HepG2 (cell line): ENCODE measurements around the gene EPG5. TPM values are rescaled to one million over a fixed set of nuclear protein-coding genes. Genes with fewer than 3 reads are reported as not detected.

Source experiments
- ARNT2 ChIP-seq: sonication (generic); formaldehyde crosslinking; IDR thresholded peaks from 2 replicates; pipeline ENCODE4 v1.8.0; 2022; ENCODE audit warnings: mild to moderate bottlenecking, low read depth, missing genetic modification reagents, moderate library complexity
- ASH2L ChIP-seq: fragments of 300-600, 200-600 bp; sonication (generic); IDR thresholded peaks from 2 replicates; pipeline ENCODE4 v1.7.0; 2017; ENCODE audit warnings: low read depth, mild to moderate bottlenecking, moderate library complexity, mixed read lengths, low read length; ENCODE audit not compliant: insufficient read length
- ATM ChIP-seq: fragments of 450-650 bp; IDR thresholded peaks from 2 replicates; pipeline ENCODE4 v1.7.1; 2017; ENCODE audit warnings: mild to moderate bottlenecking, borderline replicate concordance
- ERF ChIP-seq: IDR thresholded peaks from 2 replicates; pipeline ENCODE4 v1.6.1; 2018; ENCODE audit warnings: missing biosample characterization, missing genetic modification reagents
- FLYWCH1 ChIP-seq: sonication (generic); formaldehyde crosslinking; IDR thresholded peaks from 2 replicates; pipeline ENCODE4 v1.8.1; 2023; ENCODE audit warnings: mild to moderate bottlenecking, missing genetic modification reagents
- GZF1 ChIP-seq: sonication (generic); formaldehyde crosslinking; IDR thresholded peaks from 2 replicates; pipeline ENCODE4 v1.5.1; 2020; ENCODE audit warnings: mild to moderate bottlenecking, missing genetic modification reagents
- JUND ChIP-seq: sonication (generic); formaldehyde crosslinking; IDR thresholded peaks from 2 replicates; pipeline ENCODE4 v1.8.0; 2022; ENCODE audit warnings: mild to moderate bottlenecking, missing genetic modification reagents
- MATR3 ChIP-seq: sonication (generic); formaldehyde crosslinking; IDR thresholded peaks from 2 replicates; pipeline ENCODE4 v1.4.0; 2020; ENCODE audit warnings: missing genetic modification reagents
- PAWR ChIP-seq: sonication (generic); formaldehyde crosslinking; IDR thresholded peaks from 2 replicates; pipeline ENCODE4 v1.4.0; 2020; ENCODE audit warnings: missing genetic modification reagents, mild to moderate bottlenecking, borderline replicate concordance
- RFX3 ChIP-seq: IDR thresholded peaks from 2 replicates; pipeline ENCODE4 v1.6.1; 2016; ENCODE audit warnings: missing biosample characterization, missing genetic modification reagents
- RFXANK ChIP-seq: IDR thresholded peaks from 2 replicates; pipeline ENCODE4 v1.6.1; 2016
- SP1 ChIP-seq, 2 experiments: fragments of 450-650 bp in 1 of 2; sonication (generic) in 1 of 2; formaldehyde crosslinking in 1 of 2; IDR thresholded peaks; 2 replicates each; pipeline versions ENCODE4 v1.4.0 to v1.6.1; 2016 to 2020; ENCODE audit warnings: missing genetic modification reagents in 1 of 2
- TEAD2 ChIP-seq: sonication (generic); formaldehyde crosslinking; IDR thresholded peaks from 2 replicates; pipeline ENCODE4 v1.9.0; 2021; ENCODE audit warnings: missing genetic modification reagents
- TFE3 ChIP-seq: IDR thresholded peaks from 2 replicates; pipeline ENCODE4 v1.6.1; 2016
- XRCC5 ChIP-seq: fragments of 200-400 bp; formaldehyde crosslinking; optimal IDR thresholded peaks from 2 replicates; pipeline ENCODE3; 2017; ENCODE audit warnings: mild to moderate bottlenecking, low read length
- ZFP36L1 ChIP-seq: sonication (generic); formaldehyde crosslinking; IDR thresholded peaks from 2 replicates; pipeline ENCODE4 v1.8.0; 2022; ENCODE audit warnings: mild to moderate bottlenecking, missing genetic modification reagents, moderate library complexity
- ZMAT3 ChIP-seq: sonication (generic); formaldehyde crosslinking; conservative IDR thresholded peaks from 2 replicates; pipeline ENCODE4 v1.7.0; 2021; ENCODE audit warnings: missing genetic modification reagents
- ZNF121 ChIP-seq: sonication (generic); formaldehyde crosslinking; IDR thresholded peaks from 2 replicates; pipeline ENCODE4 v1.5.0; 2020; ENCODE audit warnings: mild to moderate bottlenecking, missing genetic modification reagents
- ZNF207 ChIP-seq: fragments of 450-650 bp; IDR thresholded peaks from 2 replicates; pipeline ENCODE4 v1.6.1; 2016; ENCODE audit warnings: antibody characterized with exemption, borderline replicate concordance
- ZNF34 ChIP-seq: sonication (generic); formaldehyde crosslinking; IDR thresholded peaks from 2 replicates; pipeline ENCODE4 v1.4.0; 2020; ENCODE audit warnings: mild to moderate bottlenecking, missing genetic modification reagents, borderline replicate concordance
- ZNF362 ChIP-seq: sonication (generic); formaldehyde crosslinking; IDR thresholded peaks from 2 replicates; pipeline ENCODE4 v1.4.0; 2020; ENCODE audit warnings: missing genetic modification reagents, mild to moderate bottlenecking, borderline replicate concordance
- polyA plus RNA-seq, 8 experiments: library from polyadenylated mRNA; depleted of rRNA in 3 of 8; stranded (reverse) in 7 of 8; unstranded in 1 of 8; fragments of >200 nt; fragmentation: Illumina TruSeq in 4 of 8; extraction: Trizol in 4 of 8; gene quantifications; 2 replicates each; pipeline versions ENCODE4 v1.2.1 to v1.2.3, GENCODE V29; 2011 to 2016; ENCODE audit warnings: low read depth in 4 of 8, missing spikeins in 1 of 8, mixed read lengths in 1 of 8; ENCODE audit not compliant: insufficient read depth in 1 of 8
- total RNA-seq, 5 experiments: library from RNA; depleted of rRNA; stranded (reverse); fragments of >200 nt; fragmentation: Illumina TruSeq; extraction: Trizol; gene quantifications; 2 replicates each; pipeline ENCODE4 v1.2.3, GENCODE V29; 2016; ENCODE audit warnings: low read depth in 1 of 5
- TF ChIP-seq, protein P1 (sequence below): sonication (generic); formaldehyde crosslinking; IDR thresholded peaks from 2 replicates; pipeline ENCODE4 v1.8.1; 2023; ENCODE audit warnings: missing genetic modification reagents, mild to moderate bottlenecking, borderline replicate concordance
- TF ChIP-seq, protein P2 (sequence below): sonication (generic); formaldehyde crosslinking; IDR thresholded peaks from 2 replicates; pipeline ENCODE4 v1.4.0; 2020; ENCODE audit warnings: missing genetic modification reagents
- TF ChIP-seq, protein P3 (sequence below): sonication (generic); formaldehyde crosslinking; IDR thresholded peaks from 2 replicates; pipeline ENCODE4 v1.5.1; 2020; ENCODE audit warnings: missing genetic modification reagents, mild to moderate bottlenecking, borderline replicate concordance

EPG5 gene
- total and polyA plus RNA-seq, 2 of the 13 experiments (the other 11 are each of a cell fraction or from before 2014, with no cell fraction given), result 6.7 to 9.3 TPM

DNA sequence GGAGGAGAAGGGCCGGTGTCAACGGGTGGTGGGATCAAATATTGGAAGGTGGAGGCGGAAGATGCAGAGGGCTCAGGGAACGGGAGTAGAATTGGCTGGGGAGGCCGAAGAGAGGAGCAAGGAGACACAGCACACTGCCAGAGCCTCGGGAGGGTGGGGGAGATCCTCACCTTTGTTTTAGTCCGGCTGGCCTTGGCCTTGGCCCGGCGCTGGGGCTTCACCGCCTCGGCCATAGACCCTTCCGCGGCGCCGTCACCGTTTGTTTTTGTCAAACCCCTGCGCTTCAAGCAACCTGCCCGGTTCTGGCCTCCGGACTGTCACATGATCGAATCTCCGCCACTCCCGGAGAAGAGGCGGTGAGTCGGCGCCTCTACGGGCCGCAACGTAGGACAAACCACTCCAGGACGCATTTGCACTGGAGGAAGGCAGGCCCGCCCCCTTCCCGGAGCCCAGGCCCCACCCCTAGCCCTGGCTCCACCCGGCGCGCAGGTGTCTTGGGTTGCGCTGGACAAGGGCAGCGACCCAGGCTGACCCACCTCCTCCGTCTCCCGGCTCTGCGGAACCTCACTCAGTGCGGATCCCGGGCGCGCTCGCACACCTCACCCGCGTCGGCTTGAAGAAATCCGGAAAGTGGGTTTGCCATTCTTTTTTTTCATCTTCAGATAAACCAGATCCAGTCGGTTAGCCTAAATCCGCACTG, at the start of gene EPG5 (continued):
- TF ChIP-seq FLYWCH1 (no peak), ERF (CRISPR knock-in tag) (peak; percentile 79), ZNF207 (no peak), ZNF362 (CRISPR knock-in tag) (peak; percentile 51; the same call in 1 of the 2 replicates), ZMAT3 (CRISPR knock-in tag) (no peak), RFXANK (CRISPR knock-in tag) (no peak), ARNT2 (peak; percentile 53; the same call in 1 of the 2 replicates), PAWR (CRISPR knock-in tag) (no peak), ZNF34 (no peak), RFX3 (no peak), TFE3 (peak; percentile 69; the same call in 1 of the 2 replicates), GZF1 (CRISPR knock-in tag) (no peak), ZFP36L1 (CRISPR knock-in tag) (no peak), ASH2L (peak; percentile 72), ZNF121 (CRISPR knock-in tag) (peak; percentile 84), ATM (no peak), TEAD2 (CRISPR knock-in tag) (no peak), XRCC5 (no peak), SP1 (IDR thresholded peaks at IDR 0.05) (no peak), SP1 (CRISPR knock-in tag; IDR thresholded peaks at IDR 0.05) (peak; percentile 92), JUND (CRISPR knock-in tag) (peak; percentile 55; the same call in 1 of the 2 replicates), MATR3 (CRISPR knock-in tag) (no peak)
- TF ChIP-seq, protein P1, sequence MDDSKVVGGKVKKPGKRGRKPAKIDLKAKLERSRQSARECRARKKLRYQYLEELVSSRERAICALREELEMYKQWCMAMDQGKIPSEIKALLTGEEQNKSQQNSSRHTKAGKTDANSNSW (CRISPR knock-in tag), result no peak
- TF ChIP-seq, protein P2, sequence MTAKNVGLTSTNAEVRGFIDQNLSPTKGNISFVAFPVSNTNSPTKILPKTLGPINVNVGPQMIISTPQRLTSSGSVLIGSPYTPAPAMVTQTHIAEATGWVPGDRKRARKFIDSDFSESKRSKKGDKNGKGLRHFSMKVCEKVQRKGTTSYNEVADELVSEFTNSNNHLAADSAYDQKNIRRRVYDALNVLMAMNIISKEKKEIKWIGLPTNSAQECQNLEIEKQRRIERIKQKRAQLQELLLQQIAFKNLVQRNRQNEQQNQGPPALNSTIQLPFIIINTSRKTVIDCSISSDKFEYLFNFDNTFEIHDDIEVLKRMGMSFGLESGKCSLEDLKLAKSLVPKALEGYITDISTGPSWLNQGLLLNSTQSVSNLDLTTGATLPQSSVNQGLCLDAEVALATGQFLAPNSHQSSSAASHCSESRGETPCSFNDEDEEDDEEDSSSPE, result peak; percentile 76
- TF ChIP-seq, protein P3, sequence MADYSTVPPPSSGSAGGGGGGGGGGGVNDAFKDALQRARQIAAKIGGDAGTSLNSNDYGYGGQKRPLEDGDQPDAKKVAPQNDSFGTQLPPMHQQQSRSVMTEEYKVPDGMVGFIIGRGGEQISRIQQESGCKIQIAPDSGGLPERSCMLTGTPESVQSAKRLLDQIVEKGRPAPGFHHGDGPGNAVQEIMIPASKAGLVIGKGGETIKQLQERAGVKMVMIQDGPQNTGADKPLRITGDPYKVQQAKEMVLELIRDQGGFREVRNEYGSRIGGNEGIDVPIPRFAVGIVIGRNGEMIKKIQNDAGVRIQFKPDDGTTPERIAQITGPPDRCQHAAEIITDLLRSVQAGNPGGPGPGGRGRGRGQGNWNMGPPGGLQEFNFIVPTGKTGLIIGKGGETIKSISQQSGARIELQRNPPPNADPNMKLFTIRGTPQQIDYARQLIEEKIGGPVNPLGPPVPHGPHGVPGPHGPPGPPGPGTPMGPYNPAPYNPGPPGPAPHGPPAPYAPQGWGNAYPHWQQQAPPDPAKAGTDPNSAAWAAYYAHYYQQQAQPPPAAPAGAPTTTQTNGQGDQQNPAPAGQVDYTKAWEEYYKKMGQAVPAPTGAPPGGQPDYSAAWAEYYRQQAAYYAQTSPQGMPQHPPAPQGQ (CRISPR knock-in tag), result no peak
